ENCODE data around the gene MGAT5. TPM values are rescaled to one million over a fixed set of nuclear protein-coding genes. Genes with fewer than 3 reads are reported as not detected.
A peak's percentile ranks its signal among the peaks of the same experiment; 100 is the strongest.

The MGAT5 gene
- total and polyA plus RNA-seq, 3 experiments from 2014 or later: 6.4 to 42.4 (median 40.9) TPM

DNA sequence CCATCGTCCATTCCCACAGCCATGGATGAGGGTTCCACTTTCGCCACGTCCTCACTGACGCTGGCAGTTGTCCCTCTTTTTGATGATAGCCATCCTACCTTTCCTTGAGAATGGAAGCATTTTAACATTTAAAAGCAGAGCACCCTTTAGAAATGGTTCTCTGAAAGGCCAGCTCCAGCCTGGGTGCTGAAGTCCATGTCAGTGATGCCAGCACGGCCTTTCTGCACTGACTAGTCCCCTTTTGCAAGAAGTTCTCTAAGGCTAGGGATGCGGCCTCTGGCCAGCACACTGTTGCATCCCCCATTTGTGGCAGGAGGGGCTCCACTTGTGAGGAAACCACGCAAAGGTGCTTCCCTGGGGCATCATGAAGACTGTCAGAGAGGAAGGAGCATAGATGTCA lies 203.5 kb downstream of the MGAT5 start:
- H3K27me3 Mint-ChIP-seq: no peaks in the 10 kb centered on the region
- H3K4me3 Mint-ChIP-seq: no peak overlapping the region
- H3K27ac ChIP-seq (ENCODE audit: low read depth, low read length): no peak overlapping the region
- H3K9me3 ChIP-seq (ENCODE audit: low read length): no peaks in the 10 kb centered on the region
- peak overlapping the region in 1 of 8 donors; percentile 65 for H3K27ac Mint-ChIP-seq
- no peaks in the 10 kb centered on the region for H3K9me3 Mint-ChIP-seq
- H3K4me1 ChIP-seq (ENCODE audit: insufficient read depth, low read length): no peaks in the 10 kb centered on the region
- no peaks in the 10 kb centered on the region for H3K4me1 Mint-ChIP-seq
- H3K36me3 Mint-ChIP-seq: peaks cover 0 to 28% (median 0%) of the 10 kb centered on the region in 3 donors
- no peaks in the 10 kb centered on the region for H3K27me3 ChIP-seq (ENCODE audit: insufficient read depth, low read length, poor library complexity, severe bottlenecking)
- CTCF ChIA-PET: no interaction called here
- no peaks in the 10 kb centered on the region for H3K36me3 ChIP-seq (ENCODE audit: insufficient read depth, low read length)
- DNase-seq: no peak
- POLR2A ChIA-PET: no interaction called here
- H3K4me3 ChIP-seq (ENCODE audit: low read length): no peak overlapping the region

GRCh38 chr2:134457765-134458472 lies 204.0 kb downstream of the MGAT5 start:
- H3K4me1 Mint-ChIP-seq: no peaks in the 10 kb centered on the region
- H3K27me3 Mint-ChIP-seq: no peaks in the 10 kb centered on the region
- H3K4me3 Mint-ChIP-seq: no peak overlapping the region
- ChIA-PET CTCF (no interaction called here), POLR2A (no interaction called here)
- no peaks in the 10 kb centered on the region for H3K9me3 Mint-ChIP-seq
- DNase-seq: no peak
- no peak overlapping the region for H3K4me3 ChIP-seq (ENCODE audit: low read length)
- H3K9me3 ChIP-seq (ENCODE audit: low read length): no peaks in the 10 kb centered on the region
- H3K36me3 ChIP-seq (ENCODE audit: insufficient read depth, low read length): no peaks in the 10 kb centered on the region
- H3K36me3 Mint-ChIP-seq: peaks cover 0 to 25% (median 0%) of the 10 kb centered on the region in 3 donors
- H3K4me1 ChIP-seq (ENCODE audit: insufficient read depth, low read length): no peaks in the 10 kb centered on the region
- no peak overlapping the region for H3K27ac ChIP-seq (ENCODE audit: low read depth, low read length)
- peak overlapping the region in 1 of 8 donors; percentile 19 for H3K27ac Mint-ChIP-seq
- H3K27me3 ChIP-seq (ENCODE audit: insufficient read depth, low read length, poor library complexity, severe bottlenecking): no peaks in the 10 kb centered on the region

DNA sequence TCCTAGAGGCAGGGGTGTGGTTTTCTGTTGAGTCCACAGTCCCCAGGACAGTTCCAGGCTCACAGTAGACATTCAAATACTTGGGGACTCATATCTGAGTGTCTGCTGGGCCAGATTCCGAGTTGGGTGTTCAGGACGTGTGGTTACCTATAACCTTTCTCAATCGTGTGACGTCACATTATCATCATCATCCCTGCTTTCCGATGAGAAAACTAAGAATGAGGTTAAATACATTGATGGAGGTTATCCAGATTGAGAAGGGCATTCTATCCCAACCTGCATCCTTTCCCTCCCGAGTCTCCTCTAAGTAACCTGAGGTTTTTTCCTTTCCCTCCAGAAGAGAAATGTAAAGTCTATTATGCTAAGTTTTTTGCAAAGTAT lies 204.6 kb downstream of the MGAT5 start:
- CTCF ChIA-PET: no interaction called here
- no peak overlapping the region for H3K27ac ChIP-seq (ENCODE audit: low read depth, low read length)

GRCh38 chr2:134458950-134459349 lies 205.1 kb downstream of the MGAT5 start:
- POLR2A ChIA-PET: no interaction called here
- no peak for DNase-seq
- H3K27ac Mint-ChIP-seq: no peak overlapping the region
- H3K27me3 Mint-ChIP-seq: no peaks in the 10 kb centered on the region
- H3K9me3 ChIP-seq (ENCODE audit: low read length): no peaks in the 10 kb centered on the region
- H3K4me3 Mint-ChIP-seq: no peak overlapping the region
- no peaks in the 10 kb centered on the region for H3K9me3 Mint-ChIP-seq
- H3K4me3 ChIP-seq (ENCODE audit: low read length): no peak overlapping the region
- no peaks in the 10 kb centered on the region for H3K4me1 Mint-ChIP-seq
- peaks cover 0 to 21% (median 0%) of the 10 kb centered on the region in 3 donors for H3K36me3 Mint-ChIP-seq
- H3K36me3 ChIP-seq (ENCODE audit: insufficient read depth, low read length): no peaks in the 10 kb centered on the region
- H3K4me1 ChIP-seq (ENCODE audit: insufficient read depth, low read length): no peaks in the 10 kb centered on the region
- no peaks in the 10 kb centered on the region for H3K27me3 ChIP-seq (ENCODE audit: insufficient read depth, low read length, poor library complexity, severe bottlenecking)
- CTCF ChIA-PET: no interaction called here
- no peak overlapping the region for H3K27ac ChIP-seq (ENCODE audit: low read depth, low read length)

More for the DNA sequence above, 204.6 kb downstream of the MGAT5 start:
- Mint-ChIP-seq H3K27ac (no peak overlapping the region), H3K9me3 (no peaks in the 10 kb centered on the region), H3K4me3 (no peak overlapping the region), H3K27me3 (no peaks in the 10 kb centered on the region), H3K4me1 (no peaks in the 10 kb centered on the region), H3K36me3 (peaks cover 0 to 23% (median 0%) of the 10 kb centered on the region in 3 donors)
- no peaks in the 10 kb centered on the region for H3K9me3 ChIP-seq (ENCODE audit: low read length)
- H3K4me1 ChIP-seq (ENCODE audit: insufficient read depth, low read length): no peaks in the 10 kb centered on the region
- no peaks in the 10 kb centered on the region for H3K36me3 ChIP-seq (ENCODE audit: insufficient read depth, low read length)
- DNase-seq: no peak
- H3K4me3 ChIP-seq (ENCODE audit: low read length): no peak overlapping the region
- POLR2A ChIA-PET: no interaction called here
- H3K27me3 ChIP-seq (ENCODE audit: insufficient read depth, low read length, poor library complexity, severe bottlenecking): no peaks in the 10 kb centered on the region

DNA sequence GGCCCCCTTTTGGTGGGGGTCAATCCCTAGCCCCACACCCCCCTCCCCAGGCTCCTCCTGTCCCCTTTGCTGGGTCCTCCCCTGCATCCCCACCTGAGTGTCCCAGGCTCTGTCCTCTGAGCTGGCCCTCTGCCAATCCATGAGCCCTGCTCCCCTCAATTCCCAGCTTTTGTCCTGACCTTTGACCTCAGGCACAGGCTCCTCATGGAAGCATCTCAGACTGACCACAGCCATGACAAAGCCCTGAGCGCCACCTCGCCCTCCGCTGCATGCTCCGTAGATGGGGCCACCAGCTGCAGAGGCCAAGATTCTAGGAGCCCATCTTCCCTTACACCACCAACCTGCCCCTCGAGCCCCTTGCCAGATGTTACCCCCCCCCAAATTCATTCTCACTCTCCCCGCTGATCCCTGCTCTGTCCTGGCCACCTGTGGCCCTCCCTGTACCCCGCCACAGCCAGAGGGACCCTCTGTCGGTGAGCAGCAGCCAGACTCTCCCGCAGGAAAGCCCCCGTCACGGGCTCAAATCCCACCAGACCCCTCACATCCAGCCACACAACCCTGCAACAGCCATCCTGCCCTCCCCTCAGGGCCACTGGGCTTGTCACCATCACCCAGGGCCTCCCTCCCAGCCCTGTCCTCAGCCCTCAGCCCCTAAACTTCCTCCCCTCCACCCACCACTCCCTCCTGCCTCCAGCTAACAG lies 206.0 kb downstream of the MGAT5 start:
- no peaks in the 10 kb centered on the region for H3K9me3 Mint-ChIP-seq
- POLR2A ChIA-PET: no interaction called here
- no peak for DNase-seq

DNA sequence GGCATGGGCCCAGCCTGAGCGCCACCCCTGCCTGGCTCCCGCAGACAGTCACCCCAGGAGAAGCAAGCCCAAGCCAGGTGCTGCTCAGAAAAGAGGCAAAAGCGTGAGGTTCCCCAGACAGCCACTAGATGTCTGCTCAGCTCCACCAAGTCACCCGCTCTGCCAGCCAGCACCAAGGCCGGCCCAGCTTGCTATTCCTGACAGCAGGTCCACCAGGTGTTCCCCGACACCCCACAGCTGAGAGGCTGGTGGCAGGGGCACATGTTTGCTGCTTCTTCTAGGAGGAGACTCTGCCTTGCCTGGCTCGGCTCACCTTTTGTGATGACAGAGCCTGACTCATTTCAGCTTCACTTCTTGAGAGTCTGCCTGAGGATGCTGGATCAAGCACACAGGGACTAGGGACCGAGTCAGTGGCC lies 206.7 kb downstream of the MGAT5 start:
- H3K4me3 Mint-ChIP-seq: no peak overlapping the region
- H3K27me3 ChIP-seq (ENCODE audit: insufficient read depth, low read length, poor library complexity, severe bottlenecking): no peaks in the 10 kb centered on the region
- no peaks in the 10 kb centered on the region for H3K4me1 ChIP-seq (ENCODE audit: insufficient read depth, low read length)
- H3K4me1 Mint-ChIP-seq: no peaks in the 10 kb centered on the region
- CTCF ChIA-PET: interaction anchor here (0.9 to 1.0 kb wide), 2 partner anchors 10 to 440 kb away, joined by 3 to 4 read pairs; no protein-coding TSS in a partner anchor
- H3K36me3 Mint-ChIP-seq: peaks cover 0 to 5% (median 0%) of the 10 kb centered on the region in 3 donors
- no peaks in the 10 kb centered on the region for H3K9me3 ChIP-seq (ENCODE audit: low read length)
- no peak overlapping the region for H3K4me3 ChIP-seq (ENCODE audit: low read length)
- POLR2A ChIA-PET: no interaction called here
- no peak overlapping the region for H3K27ac Mint-ChIP-seq
- H3K27me3 Mint-ChIP-seq: peaks cover 0 to under 1% of the 10 kb centered on the region in 2 donors
- no peak overlapping the region for H3K27ac ChIP-seq (ENCODE audit: low read depth, low read length)
- H3K9me3 Mint-ChIP-seq: no peaks in the 10 kb centered on the region
- no peaks in the 10 kb centered on the region for H3K36me3 ChIP-seq (ENCODE audit: insufficient read depth, low read length)
- DNase-seq: peak in 3 of 5 donors; percentile 5 to 57 (median 11)

More for the DNA sequence above, 206.0 kb downstream of the MGAT5 start:
- H3K9me3 ChIP-seq (ENCODE audit: low read length): no peaks in the 10 kb centered on the region
- Mint-ChIP-seq H3K4me3 (no peak overlapping the region), H3K27ac (peak overlapping the region in 2 of 8 donors; percentile 60 to 85), H3K27me3 (no peaks in the 10 kb centered on the region), H3K4me1 (no peaks in the 10 kb centered on the region), H3K36me3 (peaks cover 0 to 12% (median 0%) of the 10 kb centered on the region in 3 donors)
- H3K27me3 ChIP-seq (ENCODE audit: insufficient read depth, low read length, poor library complexity, severe bottlenecking): no peaks in the 10 kb centered on the region
- H3K4me1 ChIP-seq (ENCODE audit: insufficient read depth, low read length): no peaks in the 10 kb centered on the region
- no peaks in the 10 kb centered on the region for H3K36me3 ChIP-seq (ENCODE audit: insufficient read depth, low read length)
- CTCF ChIA-PET: interaction anchor here (0.9 to 1.0 kb wide), 2 partner anchors 9 to 441 kb away, joined by 3 to 4 read pairs; no protein-coding TSS in a partner anchor
- no peak overlapping the region for H3K27ac ChIP-seq (ENCODE audit: low read depth, low read length)
- no peak overlapping the region for H3K4me3 ChIP-seq (ENCODE audit: low read length)

- peak overlapping the region in 1 of 8 donors; percentile 38 for H3K27ac Mint-ChIP-seq
- H3K9me3 Mint-ChIP-seq: no peaks in the 10 kb centered on the region
Measured at GRCh38 chr2:134461511-134461910, 207.6 kb downstream of the MGAT5 start.

DNA sequence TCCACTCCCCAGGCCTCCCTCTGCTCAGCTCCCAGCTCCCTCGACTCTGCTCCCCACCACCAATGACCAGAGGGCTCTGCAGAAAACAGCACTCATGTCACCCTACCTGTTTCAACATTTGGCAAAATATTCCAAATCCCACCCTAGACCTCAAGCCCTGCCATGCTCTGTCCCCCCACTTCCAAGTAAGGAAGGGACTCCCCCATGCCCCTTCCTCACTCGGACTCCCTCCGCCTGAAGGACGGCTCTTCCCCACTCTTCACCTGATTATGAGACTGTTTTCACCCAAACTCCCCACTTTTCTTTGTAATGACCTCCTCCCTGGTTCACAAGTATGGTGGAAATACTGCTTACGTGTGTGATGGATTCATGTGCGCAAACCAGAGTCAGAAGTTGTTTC lies 208.4 kb downstream of the MGAT5 start:
- peaks cover 0 to 1% of the 10 kb centered on the region in 2 donors for H3K27me3 Mint-ChIP-seq
- no peaks in the 10 kb centered on the region for H3K4me1 ChIP-seq (ENCODE audit: insufficient read depth, low read length)
- H3K4me3 ChIP-seq (ENCODE audit: low read length): no peak overlapping the region
- ChIA-PET POLR2A (no interaction called here), CTCF (no interaction called here)
- H3K4me1 Mint-ChIP-seq: no peaks in the 10 kb centered on the region
- no peak overlapping the region for H3K27ac ChIP-seq (ENCODE audit: low read depth, low read length)
- no peaks in the 10 kb centered on the region for H3K36me3 ChIP-seq (ENCODE audit: insufficient read depth, low read length)
- no peak overlapping the region for H3K27ac Mint-ChIP-seq
- no peaks in the 10 kb centered on the region for H3K36me3 Mint-ChIP-seq
- no peaks in the 10 kb centered on the region for H3K9me3 Mint-ChIP-seq
- no peak for DNase-seq
- H3K4me3 Mint-ChIP-seq: no peak overlapping the region
- H3K27me3 ChIP-seq (ENCODE audit: insufficient read depth, low read length, poor library complexity, severe bottlenecking): no peaks in the 10 kb centered on the region
- H3K9me3 ChIP-seq (ENCODE audit: low read length): no peaks in the 10 kb centered on the region

More at GRCh38 chr2:134461511-134461910, 207.6 kb downstream of the MGAT5 start:
- ChIA-PET POLR2A (no interaction called here), CTCF (no interaction called here)
- DNase-seq: no peak
- no peaks in the 10 kb centered on the region for H3K4me1 ChIP-seq (ENCODE audit: insufficient read depth, low read length)
- H3K27me3 ChIP-seq (ENCODE audit: insufficient read depth, low read length, poor library complexity, severe bottlenecking): no peaks in the 10 kb centered on the region
- Mint-ChIP-seq H3K4me1 (no peaks in the 10 kb centered on the region), H3K4me3 (no peak overlapping the region), H3K27me3 (peaks cover 0 to 1% of the 10 kb centered on the region in 2 donors), H3K36me3 (no peaks in the 10 kb centered on the region)
- no peak overlapping the region for H3K4me3 ChIP-seq (ENCODE audit: low read length)
- no peaks in the 10 kb centered on the region for H3K36me3 ChIP-seq (ENCODE audit: insufficient read depth, low read length)
- H3K9me3 ChIP-seq (ENCODE audit: low read length): no peaks in the 10 kb centered on the region
- no peak overlapping the region for H3K27ac ChIP-seq (ENCODE audit: low read depth, low read length)

Measured in CD8-positive, alpha-beta memory T cell (primary cell).